SKM-1 treated with dmso at 0.1 percent for 144 hours (cell line): ENCODE results near the gene CACNA2D1.
A peak's percentile ranks its signal among the peaks of the same experiment; 100 is the strongest.

Experiments used
- DNase-seq: peaks from one replicate; lab custom pipeline; 2025; ENCODE audit not compliant: unreplicated experiment; lab: John Stamatoyannopoulos, UW

CACNA2D1 gene

DNA sequence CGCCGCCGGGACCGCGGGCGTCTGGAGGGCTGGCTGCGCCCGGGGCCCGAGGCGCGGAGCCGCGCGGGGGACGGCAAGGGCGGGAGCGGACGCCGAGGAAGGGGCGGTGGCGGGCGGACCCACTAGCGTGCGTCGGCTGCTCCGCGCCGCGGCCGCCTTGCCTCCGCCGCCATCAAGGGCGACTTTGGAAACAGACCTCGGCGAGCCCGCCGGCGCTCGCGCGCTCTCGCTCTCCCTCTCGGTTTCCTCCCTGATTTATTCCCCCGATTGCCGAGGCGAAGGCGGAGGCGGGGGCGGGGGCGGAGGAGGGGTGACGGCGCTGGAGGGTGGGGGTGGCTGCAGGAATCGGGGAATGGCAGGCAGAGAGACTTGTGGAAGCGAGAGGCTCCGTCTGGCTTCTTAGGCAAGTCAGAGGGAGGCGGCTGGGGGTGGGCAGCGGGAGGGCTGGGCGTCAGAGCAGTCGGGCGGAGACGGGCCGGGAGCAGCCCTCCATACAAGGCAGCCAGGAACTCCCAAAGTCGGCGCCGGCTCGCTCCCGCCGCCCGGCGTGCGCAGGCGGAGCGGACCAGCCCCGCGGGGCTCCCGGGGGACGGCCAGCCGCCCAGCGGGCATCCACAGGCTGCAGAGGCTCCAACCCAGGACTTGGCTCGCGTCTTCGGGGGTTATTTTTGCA is at the start of gene CACNA2D1:
Gene CACNA2D1, minus strand, starts transcription at position 231 of the 673 bp plus-strand sequence.
- peak; percentile 44 for DNase-seq

DNA sequence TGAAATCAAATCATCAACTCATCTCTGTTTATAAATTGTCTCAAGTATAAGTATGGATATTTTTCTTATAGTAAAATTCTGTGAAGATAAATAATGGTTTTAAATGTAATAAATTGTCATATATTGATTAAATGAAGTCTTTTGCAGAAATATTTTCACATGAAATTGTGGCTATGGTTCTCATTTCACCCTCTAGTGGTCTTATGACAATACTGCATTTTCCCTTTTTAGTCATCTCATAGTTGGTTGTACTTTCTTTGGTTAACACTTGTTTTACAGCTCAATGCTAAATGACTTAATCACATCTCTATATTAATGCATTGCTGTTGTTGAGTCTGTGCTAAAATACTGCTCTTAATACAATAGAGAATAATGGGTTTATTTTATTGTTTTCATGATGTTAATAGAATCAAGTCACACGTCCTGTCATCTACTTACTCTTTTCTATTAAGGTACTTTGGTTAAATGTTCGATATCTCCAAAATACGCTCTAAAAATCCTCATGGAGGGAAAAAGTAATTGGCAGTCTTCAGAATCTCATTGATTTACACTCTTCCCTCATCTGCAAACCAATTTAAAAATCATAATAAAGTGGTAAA is 38.0 kb upstream of the CACNA2D1 start:
- DNase-seq = peak; percentile 30

DNA sequence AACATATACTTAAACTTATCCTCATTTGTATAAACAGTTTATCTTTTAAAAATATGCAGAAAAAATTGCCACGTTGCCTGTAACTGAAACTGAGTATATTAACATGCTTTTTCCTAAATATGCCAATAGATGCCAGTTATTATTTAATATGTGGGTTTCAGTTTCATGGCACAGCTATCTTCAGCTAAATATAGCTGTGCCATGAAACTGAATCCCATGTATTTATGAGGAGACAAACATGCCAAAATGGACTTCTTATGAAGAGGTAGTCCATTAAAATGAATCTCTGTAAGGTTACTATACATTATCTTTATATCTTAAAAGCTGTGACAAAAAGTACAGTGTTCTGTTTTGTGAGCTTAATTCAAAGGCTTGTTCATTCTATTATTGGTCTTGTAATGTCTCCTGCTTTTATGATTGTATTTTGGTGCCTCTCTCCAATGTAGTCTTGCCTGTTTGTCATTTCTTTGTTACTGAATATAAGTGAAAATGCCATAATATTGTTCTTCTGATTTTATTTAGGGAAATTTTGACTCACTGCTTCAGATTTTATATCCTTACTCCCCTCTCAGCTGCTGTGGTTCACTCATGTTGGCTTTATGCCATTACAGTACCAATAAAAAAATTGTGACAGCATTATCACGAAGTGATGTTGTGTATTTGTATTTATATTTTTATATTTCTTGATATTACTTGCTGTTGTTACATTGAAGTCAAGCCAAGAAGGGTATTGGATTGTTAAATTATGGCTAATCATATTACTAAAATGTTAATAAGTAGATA is 34.3 kb upstream of the CACNA2D1 start:
- no peak for DNase-seq

DNA sequence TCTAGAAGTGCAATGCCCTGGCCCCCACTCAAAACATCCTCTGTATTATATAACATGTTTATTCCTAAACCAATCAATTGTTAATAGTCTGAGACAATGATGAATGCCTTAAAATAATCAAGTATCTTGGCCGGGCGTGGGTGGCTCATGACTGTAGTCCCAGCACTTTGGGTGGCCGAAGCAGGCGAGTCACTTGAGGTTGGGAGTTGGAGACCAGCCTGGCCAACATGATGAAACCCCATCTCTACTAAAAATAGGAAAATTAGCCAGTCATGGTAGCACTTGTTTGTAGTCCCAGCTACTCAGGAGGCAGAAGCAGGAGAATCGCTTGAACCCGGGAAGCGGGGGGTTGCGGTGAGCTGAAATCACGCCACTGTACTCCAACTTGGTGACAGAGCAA is 29.4 kb upstream of the CACNA2D1 start:
- DNase-seq = no peak

DNA sequence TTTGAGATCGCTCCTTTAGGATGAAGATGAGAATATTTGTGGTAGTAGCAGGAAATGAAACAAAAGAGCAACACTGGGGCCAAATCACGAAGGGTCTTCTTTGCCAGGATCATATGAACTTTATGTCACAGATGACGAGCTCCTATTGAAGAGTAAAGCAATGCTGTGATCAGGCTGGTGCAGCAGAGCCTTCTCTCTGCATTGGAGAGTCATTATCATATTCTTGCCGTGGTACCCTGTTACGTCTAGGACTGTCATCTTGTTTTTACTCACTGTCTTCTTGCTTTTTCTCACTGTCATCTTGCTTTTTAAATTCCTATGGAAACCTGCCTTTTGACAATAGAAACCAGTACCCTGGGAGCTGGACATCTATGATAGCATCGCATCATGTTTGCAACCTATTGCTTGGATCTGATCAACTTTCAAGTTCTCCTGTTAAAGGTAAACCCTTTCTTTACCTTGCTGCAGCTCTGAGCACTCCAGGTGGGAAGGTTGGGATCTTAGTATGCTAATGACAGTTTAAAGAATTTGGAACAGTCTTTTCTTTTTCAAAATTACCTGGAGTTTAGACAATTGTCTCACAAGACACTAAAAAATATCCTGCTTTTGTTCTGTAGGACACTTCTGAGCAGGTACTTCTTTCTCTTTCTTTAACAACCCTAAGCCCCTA is 27.9 kb upstream of the CACNA2D1 start:
- DNase-seq = no peak

DNA sequence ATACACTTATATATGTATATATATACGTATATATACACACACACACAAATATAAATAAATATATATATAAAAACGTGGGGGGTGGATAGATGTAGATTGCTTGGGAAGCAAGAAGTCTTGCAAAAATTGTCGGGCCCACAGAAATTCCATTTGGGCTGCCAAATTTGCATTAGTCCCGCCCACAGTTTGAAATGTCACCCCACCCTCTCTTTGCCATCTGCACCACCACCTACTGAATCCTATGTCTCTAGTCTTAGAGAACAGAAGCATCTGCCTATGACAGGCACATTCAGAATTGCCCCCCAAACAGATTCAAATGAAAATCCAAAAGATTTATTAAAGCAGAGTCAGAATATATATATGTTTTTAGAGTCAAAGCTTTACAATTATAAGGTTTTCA is 25.6 kb upstream of the CACNA2D1 start:
- no peak for DNase-seq

DNA sequence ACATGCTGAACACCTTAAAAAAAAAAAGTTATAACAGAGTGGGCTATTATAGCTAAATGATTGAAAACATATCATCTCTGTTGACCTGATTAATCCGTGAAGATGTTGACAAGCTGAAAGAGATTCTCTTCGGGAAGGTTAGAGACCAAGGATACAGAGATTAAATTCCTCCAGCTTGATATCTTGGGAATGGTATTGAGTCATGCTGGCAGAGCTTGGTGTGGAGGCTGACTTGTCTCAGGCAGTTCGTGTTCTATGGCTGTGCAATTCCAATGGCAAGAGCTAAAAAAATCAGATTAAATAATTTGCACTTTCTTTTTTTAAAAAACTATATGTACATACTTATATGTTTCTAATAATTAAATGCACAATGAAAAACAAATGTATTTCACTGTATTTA is 24.9 kb upstream of the CACNA2D1 start:
- DNase-seq = no peak

DNA sequence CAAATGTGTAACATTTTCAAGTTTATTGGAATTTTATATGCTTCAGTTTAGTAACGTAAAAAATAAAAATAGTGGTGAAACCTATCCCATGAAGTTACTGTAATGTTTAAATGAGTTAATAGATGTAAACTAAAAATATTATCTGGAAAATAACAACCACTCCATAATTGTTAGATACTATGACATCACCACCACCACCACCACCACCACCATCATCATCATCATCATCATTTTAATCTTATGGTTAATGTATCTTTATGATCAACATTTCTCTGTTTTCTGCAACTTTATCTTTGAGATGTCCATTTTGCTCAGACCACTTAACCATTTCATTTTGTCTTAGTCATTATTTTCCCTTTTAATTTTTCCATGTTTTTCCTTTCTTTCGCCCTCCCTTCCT is 23.4 kb upstream of the CACNA2D1 start:
- no peak for DNase-seq

DNA sequence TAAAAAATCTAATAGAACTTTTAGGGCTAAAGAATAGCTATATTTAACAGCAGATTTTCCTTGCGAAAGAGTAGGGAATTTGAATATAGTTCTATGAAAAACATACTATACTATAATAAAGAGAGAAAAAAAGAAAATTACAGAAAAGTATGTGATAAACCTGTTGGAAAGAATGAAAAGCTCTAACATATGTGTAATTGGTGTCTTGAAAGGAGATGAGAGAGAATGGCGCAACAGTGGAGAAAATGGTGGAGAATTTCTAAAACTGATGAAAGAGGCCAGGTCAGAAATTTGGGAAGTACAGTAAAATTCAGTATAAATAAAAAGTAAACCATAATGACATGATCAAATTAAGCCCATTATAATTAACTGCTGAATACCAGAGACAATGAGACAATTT is 20.8 kb upstream of the CACNA2D1 start:
- DNase-seq = no peak

DNA sequence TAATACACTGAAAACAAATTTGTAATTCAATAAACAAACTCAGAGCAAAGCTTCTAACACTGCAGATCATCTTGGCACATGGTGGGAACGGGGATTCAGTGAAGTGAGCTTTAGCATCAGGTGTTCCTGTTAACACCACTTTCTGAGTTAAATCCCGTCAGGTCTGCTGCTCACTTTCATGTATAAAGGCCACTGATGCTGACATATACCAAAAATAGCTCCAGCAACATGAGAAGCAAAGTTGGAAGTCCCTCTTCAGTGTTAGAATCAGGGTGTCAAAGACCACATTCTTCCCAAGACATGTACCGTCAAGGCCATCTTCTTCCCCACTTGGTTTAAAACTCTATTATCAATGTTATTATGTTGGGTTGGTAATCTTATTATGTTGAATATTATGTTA is 11.7 kb upstream of the CACNA2D1 start:
- DNase-seq = no peak

DNA sequence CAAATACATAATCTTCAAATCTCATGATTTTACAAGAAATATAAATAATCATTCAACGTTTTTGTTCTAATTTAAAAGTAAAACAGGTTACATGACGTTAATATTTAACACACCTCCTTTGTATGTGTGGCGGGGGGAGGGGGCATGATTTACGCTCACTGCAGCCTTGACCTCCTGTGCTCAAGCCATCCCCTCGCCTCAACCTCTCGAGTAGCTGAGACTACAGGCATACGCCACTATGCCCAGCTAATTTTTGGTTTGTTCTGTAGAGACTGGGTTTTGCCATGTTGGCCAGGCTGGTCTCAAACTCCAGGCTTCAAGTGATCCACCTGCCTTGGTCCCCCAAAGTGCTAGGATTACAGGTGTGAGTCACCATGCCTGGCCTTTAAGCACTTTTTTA is 7.2 kb upstream of the CACNA2D1 start:
- no peak for DNase-seq

DNA sequence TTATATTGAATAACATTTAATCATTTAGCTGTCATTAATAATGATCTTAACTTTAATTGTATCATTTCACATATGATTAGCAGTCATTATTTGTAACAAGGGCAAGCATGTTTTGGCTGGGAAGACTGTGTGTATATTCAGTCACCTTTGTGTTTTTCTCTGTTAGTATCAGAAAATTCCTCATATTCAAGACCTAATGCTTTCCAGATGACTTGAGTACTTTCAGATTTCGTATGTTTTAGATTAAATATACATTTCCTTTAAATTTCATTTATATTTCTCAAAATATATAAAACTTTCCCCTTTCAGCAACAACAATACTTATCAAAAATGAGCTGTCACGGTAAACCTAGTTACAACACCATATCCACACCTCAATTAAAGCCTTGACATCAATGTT is 6.3 kb upstream of the CACNA2D1 start:
- no peak for DNase-seq

DNA sequence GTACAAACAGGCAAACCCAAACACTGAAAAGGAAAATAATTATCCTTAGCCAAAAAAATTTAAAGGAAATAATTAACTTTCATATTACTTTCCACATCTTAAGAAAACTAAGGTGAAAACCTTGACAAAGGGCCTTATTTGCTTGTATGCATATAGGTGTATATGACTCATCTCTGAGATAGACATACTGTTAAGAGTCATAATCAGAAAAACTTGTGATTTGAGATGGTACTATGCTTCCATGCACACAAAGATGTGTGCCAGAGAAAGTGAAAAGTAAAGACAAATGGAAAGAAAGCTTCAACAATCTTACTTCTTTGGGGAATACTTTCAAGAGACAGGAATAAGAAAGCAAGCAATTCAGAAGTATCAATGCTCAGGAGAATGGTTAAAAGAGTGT is 3.3 kb upstream of the CACNA2D1 start:
- DNase-seq = no peak

DNA sequence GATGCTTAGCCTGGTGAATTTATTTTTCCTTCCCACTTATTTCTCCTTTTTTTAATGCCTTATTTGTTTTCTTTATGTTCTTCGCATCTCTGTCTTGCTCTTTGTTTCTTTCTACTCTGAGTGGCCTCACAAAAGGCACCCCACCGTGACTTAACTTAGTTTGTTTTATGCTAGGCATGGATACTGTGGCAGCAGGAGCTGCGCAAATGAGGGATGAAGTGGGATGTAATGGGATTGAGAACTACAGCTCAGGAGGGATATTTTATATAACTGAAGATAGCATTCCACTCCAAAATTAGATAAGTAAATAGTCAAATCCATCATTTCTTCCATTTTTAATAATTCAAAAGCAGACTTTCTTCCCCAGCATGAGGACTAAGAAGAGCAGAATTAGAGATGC is 1.7 kb upstream of the CACNA2D1 start:
- DNase-seq = no peak

DNA sequence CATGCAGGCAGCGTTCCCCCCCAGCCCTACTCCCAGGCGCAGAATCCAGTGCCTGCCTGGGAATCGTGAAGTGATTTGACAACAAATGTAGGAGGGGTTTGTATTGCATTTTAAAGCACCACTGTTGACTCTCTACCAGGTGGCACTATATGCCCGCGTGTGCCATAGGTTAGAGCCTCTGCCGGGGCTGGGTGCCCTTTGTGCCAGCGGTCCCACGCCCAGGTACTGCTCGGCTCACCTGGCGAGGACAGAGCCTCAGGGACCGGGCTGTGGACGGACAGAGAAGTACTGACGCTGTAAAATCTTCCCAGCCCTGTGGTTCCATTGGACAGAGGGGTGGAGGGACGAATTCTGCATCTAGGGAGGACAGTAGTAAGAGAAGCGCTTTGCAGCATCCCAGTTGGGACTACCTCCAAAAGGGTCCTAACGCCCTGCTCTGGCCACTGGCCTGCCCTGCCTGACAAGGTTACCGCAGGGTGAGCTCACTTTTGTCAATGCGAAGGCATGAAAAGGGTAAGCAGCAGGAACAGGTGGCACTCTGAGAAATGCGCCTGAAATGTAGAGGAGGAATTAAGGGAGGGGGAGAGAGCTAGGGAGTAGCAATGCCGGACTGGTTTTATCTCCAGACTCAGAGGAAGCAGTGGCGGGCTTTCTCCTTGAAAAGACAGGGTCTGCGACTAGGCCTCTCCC is 788 bp upstream of the CACNA2D1 start:
- no peak for DNase-seq

DNA sequence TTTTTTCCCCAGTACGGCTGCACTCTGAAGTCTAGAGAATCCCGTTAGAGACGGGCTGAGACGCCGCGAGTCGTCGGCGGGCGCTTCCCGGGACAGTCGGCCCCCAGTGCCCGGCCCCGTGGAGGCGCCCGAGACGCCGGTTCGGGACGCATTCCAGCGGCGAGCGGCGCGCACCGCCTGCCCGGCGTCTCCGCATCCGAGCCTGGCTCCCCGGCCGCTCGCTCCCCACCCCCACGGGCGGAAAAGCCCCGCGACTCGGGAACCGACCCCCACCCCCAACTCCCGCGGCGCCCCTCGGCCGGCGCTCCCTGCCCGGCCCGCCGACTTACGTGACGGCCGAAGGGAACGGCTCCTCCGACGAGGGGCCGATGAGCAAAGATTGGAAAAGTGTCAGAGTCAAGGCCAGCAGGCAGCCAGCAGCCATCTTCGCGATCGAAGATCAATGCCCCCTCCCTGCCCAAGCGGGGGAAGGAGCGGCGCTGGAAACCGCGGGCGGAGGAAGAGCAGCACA is 486 bp downstream of the CACNA2D1 start:
- no peak for DNase-seq

DNA sequence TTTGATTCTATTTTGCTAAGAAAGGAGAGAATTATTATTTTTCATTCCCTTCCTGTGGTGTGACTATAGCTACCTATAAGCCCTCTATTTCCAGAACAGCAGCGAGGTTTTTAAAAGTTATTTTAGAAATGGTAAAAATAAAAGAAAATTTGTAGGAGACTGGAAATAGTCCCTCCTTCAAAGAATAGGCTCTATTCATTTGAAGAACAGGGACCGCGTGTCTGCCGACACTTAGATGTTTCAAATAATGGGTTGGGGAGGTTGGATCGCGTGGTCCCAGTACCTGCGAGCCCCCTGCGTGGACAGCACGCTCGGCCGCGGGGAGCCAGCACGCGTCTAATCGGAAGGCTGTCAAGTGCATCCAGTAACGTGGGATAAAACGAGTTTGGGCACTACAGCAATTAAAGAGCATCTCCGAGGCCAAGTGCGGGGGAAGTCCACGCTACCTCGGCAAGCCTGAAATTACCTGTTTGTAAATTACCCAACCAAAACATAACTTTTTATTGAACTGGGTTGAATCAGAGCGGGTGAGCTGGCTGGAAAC is 1.0 kb downstream of the CACNA2D1 start:
- no peak for DNase-seq

DNA sequence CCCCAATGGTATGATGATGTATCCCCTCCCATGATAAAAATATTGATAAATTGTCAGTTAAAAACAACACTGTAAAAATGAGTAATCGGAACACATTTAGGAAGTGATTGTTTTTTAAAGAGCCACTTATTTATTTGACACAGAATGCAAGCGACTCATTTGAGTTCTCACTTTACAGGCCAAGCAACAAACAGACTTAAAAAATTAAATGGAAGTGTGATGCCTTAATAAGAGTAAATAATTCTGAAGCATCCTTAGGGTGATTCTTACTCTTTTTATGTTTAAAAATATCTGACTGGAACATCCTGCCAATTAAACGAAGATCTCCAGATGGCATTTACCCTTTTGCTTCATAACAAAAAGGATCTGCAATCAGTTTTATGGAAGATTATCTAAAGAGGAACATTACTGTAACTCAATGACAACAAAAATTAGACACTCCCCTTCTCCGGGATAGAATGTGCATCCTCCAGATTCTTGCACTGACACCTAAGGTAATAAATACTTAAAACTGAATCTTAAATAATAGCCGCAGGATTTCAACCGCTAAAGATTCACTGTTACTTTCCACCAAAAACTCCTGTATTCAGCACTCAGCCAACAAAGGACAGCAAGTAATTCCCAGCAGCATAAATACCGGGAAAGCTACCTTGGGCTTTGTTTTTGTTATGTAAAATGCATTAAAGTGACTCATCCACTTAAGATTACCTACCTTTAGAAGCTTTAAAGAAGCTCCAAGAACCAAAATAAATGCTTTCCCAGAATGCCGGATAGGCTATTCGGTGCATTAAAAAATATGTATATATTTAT is 1.7 kb downstream of the CACNA2D1 start:
- DNase-seq = no peak

DNA sequence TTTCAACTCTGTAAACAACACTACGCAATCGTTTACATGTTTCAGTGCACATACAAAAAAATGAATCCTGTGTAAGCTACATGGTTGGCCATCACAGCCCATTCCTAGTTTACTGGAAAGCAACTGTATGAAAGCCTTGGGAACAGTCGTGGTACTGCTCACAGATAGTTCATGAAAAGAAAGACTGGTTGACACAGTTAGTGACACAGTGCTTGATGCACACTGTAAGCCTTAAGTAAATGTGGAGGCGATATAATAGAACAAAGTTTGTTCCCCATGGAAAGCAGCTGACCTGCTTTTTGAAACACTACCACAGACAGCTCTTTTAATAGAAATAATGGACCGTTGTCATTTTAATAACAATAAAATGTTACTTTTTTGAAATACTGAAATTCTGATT is 5.1 kb downstream of the CACNA2D1 start:
- DNase-seq = no peak

DNA sequence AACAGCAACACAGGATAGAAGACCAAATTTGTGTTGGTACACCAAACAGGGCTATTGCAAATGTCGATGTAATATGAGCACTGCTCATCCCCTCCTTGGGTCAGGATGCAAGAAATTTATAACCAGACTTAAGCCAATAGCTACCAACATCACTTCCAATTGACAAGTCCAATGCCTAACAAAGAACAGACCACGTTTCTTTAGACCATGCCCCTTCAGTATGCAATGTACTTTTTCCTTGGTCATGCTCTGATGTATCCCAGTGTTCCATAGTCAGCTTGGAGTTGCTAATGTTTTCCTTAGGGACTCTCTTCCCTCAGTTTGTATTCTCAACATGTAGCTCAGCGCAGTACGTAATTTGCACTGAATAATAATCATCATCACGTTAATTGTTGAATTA is 7.8 kb downstream of the CACNA2D1 start:
- no peak for DNase-seq
